Heart left ventricle (tissue), 13 donors: ENCODE measurements around the gene ATRAID.

ENCODE experiments used
- CTCF ChIP-seq, 12 donors: fragments of 200-600 bp; sonication (generic) in 4 of 12; IDR thresholded peaks; one replicate each; pipeline versions ENCODE4 v1.5.0 to v1.8.0; 2018 to 2022; ENCODE audit warnings: antibody characterized with exemption in 12 of 12, mild to moderate bottlenecking in 5 of 12
- POLR2A ChIP-seq, 2 donors: fragments of 450-650 bp; IDR thresholded peaks; one replicate each; pipeline ENCODE4 v1.6.1; 2017; ENCODE audit warnings: antibody characterized with exemption in 2 of 2, mild to moderate bottlenecking in 2 of 2, moderate library complexity in 2 of 2
- donor health status: ischemic (EF 13 %, LVEDD 7.1; RV severe dilation, severe dysfunction).
- donor health status: DM: no; HTN: yes; CAD: no.
- donor health status: DM: no; HTN: no; CAD: no.
- donor health status: ischemic (EF 25% LVEDD 6.9; RV normal size, moderate dysfunction).
- donor health status: ischemic (EF 25% LVEDD 5.7; RV mildly dilated, moderate dysfunction).
- donor health status: ischemic (EF 35%, LVEDD 5.7; RV mildly dilated, moderate dysfunction).
- donor health status: nonischemic (EF 11% LVEDD 7.7; RV severe dilation, severe dysfunction).
- donor health status: DM: yes; HTN: yes; CAD: no.
- donor health status: PGD.
- donor health status: ischemic (EF 29% LVEDD 5.4; RV normal size, mild dysfunction).
- donor health status: nonischemic (EF 23%, LVEDD 6.1; RV moderate dilation, normal function).

GRCh38 chr2:27194538-27195354 is 17.1 kb upstream of the ATRAID start:
- TF ChIP-seq CTCF (IDR thresholded peaks at IDR 0.05) = no peak
- TF ChIP-seq POLR2A (IDR thresholded peaks at IDR 0.05) = no peak
